Neural crest cell (in vitro differentiated cells): Measurements from ENCODE around the gene KLK3. TPM values are rescaled to one million over a fixed set of nuclear protein-coding genes. Genes with fewer than 3 reads are reported as not detected.

Source experiments
- DNase-seq: peaks from one replicate; pipeline ENCODE4 v3.0.0; 2021; ENCODE audit warnings: low read depth, mixed read lengths, low spot score
- H3K27ac Mint-ChIP-seq: one replicate; pipeline ENCODE4 v1.8.0; 2021; ENCODE audit warnings: mild to moderate bottlenecking, mixed read lengths; ENCODE audit not compliant: unreplicated experiment
- H3K27me3 Mint-ChIP-seq: 2 replicates; pipeline ENCODE4 v1.8.0; 2021; ENCODE audit warnings: low read depth, mild to moderate bottlenecking, mixed read lengths
- H3K36me3 Mint-ChIP-seq: 2 replicates; pipeline ENCODE4 v1.8.0; 2021; ENCODE audit warnings: low read depth, mild to moderate bottlenecking, mixed read lengths
- H3K4me1 Mint-ChIP-seq: 2 replicates; pipeline ENCODE4 v1.8.0; 2021; ENCODE audit warnings: mixed read lengths
- H3K4me3 Mint-ChIP-seq: one replicate; pipeline ENCODE4 v1.8.0; 2021; ENCODE audit warnings: mild to moderate bottlenecking, mixed read lengths
- H3K9me3 Mint-ChIP-seq: 2 replicates; pipeline ENCODE4 v1.8.0; 2021; ENCODE audit warnings: mixed read lengths
- CTCF ChIP-seq: fragments of 200-600 bp; sonication (generic); conservative IDR thresholded peaks from 2 replicates; pipeline ENCODE4 v1.5.0; 2021; ENCODE audit warnings: antibody characterized with exemption, mild to moderate bottlenecking
- total RNA-seq: library from RNA; stranded (reverse); gene quantifications from 2 replicates; pipeline ENCODE4 v1.2.1, GENCODE V29; 2021

Gene KLK3
- total RNA-seq, 1 donor from 2014 or later: not detected

- no peaks in the 10 kb centered on the region for H3K9me3 Mint-ChIP-seq
- H3K4me1 Mint-ChIP-seq: no peaks in the 10 kb centered on the region
- H3K4me3 Mint-ChIP-seq: no peak overlapping the region
- no peak for DNase-seq
- H3K27ac Mint-ChIP-seq: no peak overlapping the region
- no peaks in the 10 kb centered on the region for H3K36me3 Mint-ChIP-seq
- no peak for TF ChIP-seq CTCF
- H3K27me3 Mint-ChIP-seq: peaks cover 85% of the 10 kb centered on the region
Observed at GRCh38 chr19:50858886-50859285, 4.2 kb downstream of the KLK3 start.

- H3K4me1 Mint-ChIP-seq: no peaks in the 10 kb centered on the region
- H3K4me3 Mint-ChIP-seq: no peak overlapping the region
- H3K27ac Mint-ChIP-seq: no peak overlapping the region
- no peaks in the 10 kb centered on the region for H3K36me3 Mint-ChIP-seq
- TF ChIP-seq CTCF: no peak
- H3K27me3 Mint-ChIP-seq: peaks cover 87% of the 10 kb centered on the region
- H3K9me3 Mint-ChIP-seq: no peaks in the 10 kb centered on the region
- DNase-seq: no peak
Observed at GRCh38 chr19:50859849-50860248, 5.1 kb downstream of the KLK3 start.

- Mint-ChIP-seq H3K27ac (no peak overlapping the region), H3K9me3 (no peaks in the 10 kb centered on the region), H3K27me3 (peaks cover 88% of the 10 kb centered on the region), H3K4me1 (no peaks in the 10 kb centered on the region), H3K4me3 (no peak overlapping the region), H3K36me3 (no peaks in the 10 kb centered on the region)
- no peak for TF ChIP-seq CTCF
- DNase-seq: no peak
Observed at GRCh38 chr19:50861010-50861409, 6.3 kb downstream of the KLK3 start.

- Mint-ChIP-seq H3K36me3 (no peaks in the 10 kb centered on the region), H3K9me3 (no peaks in the 10 kb centered on the region), H3K4me3 (no peak overlapping the region), H3K27ac (no peak overlapping the region), H3K4me1 (no peaks in the 10 kb centered on the region), H3K27me3 (peaks cover 88% of the 10 kb centered on the region)
- no peak for TF ChIP-seq CTCF
- DNase-seq: no peak
Observed at GRCh38 chr19:50861496-50862286, 7.0 kb downstream of the KLK3 start.

- Mint-ChIP-seq H3K4me3 (no peak overlapping the region), H3K27ac (no peak overlapping the region), H3K4me1 (no peaks in the 10 kb centered on the region), H3K27me3 (peaks cover 72% of the 10 kb centered on the region), H3K9me3 (no peaks in the 10 kb centered on the region), H3K36me3 (no peaks in the 10 kb centered on the region)
- DNase-seq: no peak
- TF ChIP-seq CTCF: no peak
Observed at GRCh38 chr19:50869479-50869878, 14.8 kb downstream of the KLK3 start.
